Hair follicle dermal papilla cell (primary cell): ENCODE data around the gene ZNF460. TPM values are rescaled to one million over a fixed set of nuclear protein-coding genes. Genes with fewer than 3 reads are reported as not detected.

Source experiments
- total RNA-seq: library from RNA; depleted of rRNA; stranded (reverse); fragments of >200 nt; gene quantifications from 2 replicates; pipeline ENCODE4 v1.2.3, GENCODE V29; 2012

Gene ZNF460
- 98.8 and 131 TPM in 2 replicates for total RNA-seq

DNA sequence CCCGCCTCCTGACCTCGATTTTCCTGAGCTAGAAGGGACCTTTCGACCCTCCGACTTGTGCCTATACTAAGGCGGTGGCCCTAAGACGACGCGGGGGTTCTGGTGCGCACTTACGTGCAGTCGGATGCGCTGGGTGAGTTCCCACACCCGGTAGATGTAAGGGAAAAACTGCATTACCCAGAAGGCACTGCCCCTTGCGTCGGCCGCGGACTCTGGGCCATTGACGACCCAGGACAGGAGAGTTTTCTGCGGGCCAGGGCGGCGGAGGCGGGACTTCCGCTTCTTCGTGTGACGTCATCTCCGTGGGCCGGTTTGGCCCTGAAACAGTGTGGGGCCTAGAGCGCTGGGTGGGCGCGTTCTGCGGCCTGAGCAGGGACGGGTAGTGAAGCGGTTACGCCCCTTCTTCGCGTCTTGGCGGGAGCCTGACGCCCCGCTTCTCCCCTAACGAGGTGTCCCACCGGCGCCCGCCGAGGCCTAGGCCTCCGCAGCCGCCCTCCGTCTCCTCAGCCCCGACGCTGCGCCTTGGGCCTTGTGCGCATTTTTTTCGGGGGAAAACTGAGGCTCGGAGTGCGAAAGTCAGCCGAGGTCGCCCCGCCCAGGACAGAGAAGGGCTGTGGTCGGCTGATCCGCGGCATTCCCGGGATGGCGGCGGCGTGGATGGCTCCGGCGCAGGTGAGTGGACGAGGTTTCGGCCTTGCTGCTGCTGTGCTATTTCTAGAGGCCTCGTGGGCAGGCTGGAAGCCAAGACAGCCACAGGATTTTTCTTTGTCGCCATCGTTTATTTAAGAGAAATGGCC, at the start of gene ZNF460:
ZNF460 (plus strand) TSS at position 321 of the 797 bp plus-strand sequence; CDS start at position 643, 322 bp downstream.

DNA sequence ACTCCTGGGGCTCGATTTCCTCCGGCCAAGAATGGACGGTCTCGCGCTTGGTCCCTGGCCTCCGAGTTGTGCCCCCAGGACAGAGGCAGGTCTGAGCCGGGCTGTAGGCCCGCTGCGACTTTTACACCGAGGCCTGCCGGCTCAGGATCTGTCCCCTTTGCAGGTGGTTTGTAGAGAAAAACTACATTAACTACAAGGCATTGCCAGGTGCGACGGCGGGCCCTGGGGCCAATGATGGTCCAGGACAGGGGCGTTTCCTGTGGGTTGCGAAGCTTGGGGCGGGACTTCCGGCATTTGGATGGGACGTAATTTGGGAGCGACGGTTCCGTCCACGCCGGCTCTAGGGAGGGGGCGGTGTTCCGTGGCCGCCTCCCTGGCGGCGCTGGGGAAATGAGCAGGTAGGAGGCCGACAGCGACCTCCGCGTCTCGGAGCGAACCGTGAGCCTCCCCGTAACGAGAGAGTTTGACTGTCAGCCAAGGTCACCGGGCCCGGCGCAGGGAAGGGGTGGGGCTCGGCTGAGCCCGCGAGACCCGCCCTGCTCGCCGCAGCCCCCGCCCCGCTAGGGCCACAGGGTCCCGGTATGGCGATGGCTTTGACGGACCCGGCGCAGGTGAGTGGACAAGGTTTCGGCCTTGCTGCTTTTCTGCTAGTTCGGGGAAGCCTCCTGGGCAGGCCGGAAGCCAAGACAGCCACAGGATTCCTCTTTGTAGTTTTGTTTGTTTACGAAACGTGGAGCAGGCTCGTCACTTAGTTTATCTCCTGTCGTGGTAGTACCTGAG, 39.8 kb upstream of the ZNF460 start, which contains the start of gene ZNF805:
ZNF805 (plus strand) TSS at position 322 of the 780 bp plus-strand sequence; CDS start at position 582, 260 bp downstream.

GRCh38 chr19:57320180-57321084, 40.1 kb downstream of the ZNF460 start, which contains the start of gene ZNF543:
TSS of gene ZNF543 (plus strand) at chr19:57320472. CDS start at chr19:57320854, 382 bp downstream.

Other genes starting within 250 kb of the ZNF460 start
- gene USP29, start 160.5 kb upstream of the ZNF460 start, total RNA-seq = not detected in 2 replicates
- not detected in 2 replicates for gene ZIM3, start 135.3 kb upstream of the ZNF460 start, total RNA-seq
- gene DUXA, start 113.0 kb upstream of the ZNF460 start, total RNA-seq = not detected in 2 replicates
- 49.2 and 53.6 TPM in 2 replicates for gene ZNF264, start 89.0 kb upstream of the ZNF460 start, total RNA-seq
- 0.81 and 0.97 TPM in 2 replicates for gene AURKC, start 49.5 kb upstream of the ZNF460 start, total RNA-seq
- 36.9 and 48.0 TPM in 2 replicates for gene ZNF805, start 39.9 kb upstream of the ZNF460 start, total RNA-seq
- 10.9 and 13.8 TPM in 2 replicates for gene ZNF543, start 40.0 kb downstream of the ZNF460 start, total RNA-seq
- gene ZNF304, start 70.8 kb downstream of the ZNF460 start, total RNA-seq = 13.5 and 14.8 TPM in 2 replicates
- 7.5 and 10.9 TPM in 2 replicates for gene TRAPPC2B, start 83.1 kb downstream of the ZNF460 start, total RNA-seq
- gene ZNF547, start 83.1 kb downstream of the ZNF460 start, total RNA-seq = 2.9 and 3.9 TPM in 2 replicates
- gene ZNF548, start 109.4 kb downstream of the ZNF460 start, total RNA-seq = 25.4 and 30.2 TPM in 2 replicates
- 14.7 and 14.8 TPM in 2 replicates for gene ZNF17, start 130.7 kb downstream of the ZNF460 start, total RNA-seq
- 7.6 and 9.8 TPM in 2 replicates for gene ZNF749, start 154.8 kb downstream of the ZNF460 start, total RNA-seq
- 0.49 and 0.81 TPM in 2 replicates for gene VN1R1, start 176.7 kb downstream of the ZNF460 start, total RNA-seq
- 21.7 and 23.2 TPM in 2 replicates for gene ZNF772, start 197.1 kb downstream of the ZNF460 start, total RNA-seq
- gene ZNF419, start 207.3 kb downstream of the ZNF460 start, total RNA-seq = 12.0 and 13.1 TPM in 2 replicates
- 24.3 and 31.8 TPM in 2 replicates for gene ZNF773, start 219.5 kb downstream of the ZNF460 start, total RNA-seq
- gene ZNF549, start 246.9 kb downstream of the ZNF460 start, total RNA-seq = 7.0 and 8.8 TPM in 2 replicates